T-helper 1 cell (primary cell): ENCODE measurements around the gene RCSD1.

Experiments used
- DNase-seq, 5 donors: peaks; one replicate each; pipeline ENCODE4 v3.0.0-alpha.2; 2012 to 2020

RCSD1 gene

GRCh38 chr1:167618789-167619188 lies 11.2 kb upstream of the RCSD1 start:
- no peak for DNase-seq

GRCh38 chr1:167620002-167620401 lies 10.0 kb upstream of the RCSD1 start:
- DNase-seq = no peak

GRCh38 chr1:167621780-167622313 lies 8.2 kb upstream of the RCSD1 start:
- no peak for DNase-seq

GRCh38 chr1:167623951-167624350 lies 6.1 kb upstream of the RCSD1 start:
- no peak for DNase-seq

- no peak for DNase-seq
These were observed 4.8 kb upstream of the RCSD1 start for GRCh38 chr1:167625040-167625823.

GRCh38 chr1:167627615-167627864 lies 2.5 kb upstream of the RCSD1 start:
- DNase-seq = peak in 1 of 5 donors; percentile 65

GRCh38 chr1:167627865-167628641 lies 2.0 kb upstream of the RCSD1 start:
- DNase-seq = peak; percentile 61 to 96 (median 67)

- peak in 1 of 5 donors; percentile 32 for DNase-seq
These were observed 1.1 kb upstream of the RCSD1 start for GRCh38 chr1:167628741-167629515.

- DNase-seq = peak in 1 of 5 donors; percentile 67
These were observed 745 bp downstream of the RCSD1 start for GRCh38 chr1:167630568-167631385.

GRCh38 chr1:167631386-167631935 lies 1.4 kb downstream of the RCSD1 start:
- DNase-seq = no peak

GRCh38 chr1:167631936-167632614 lies 2.0 kb downstream of the RCSD1 start:
- DNase-seq = peak in 1 of 5 donors; percentile 70

- no peak for DNase-seq
These were observed 3.4 kb downstream of the RCSD1 start for GRCh38 chr1:167633258-167633944.

GRCh38 chr1:167634435-167634834 lies 4.4 kb downstream of the RCSD1 start:
- no peak for DNase-seq

GRCh38 chr1:167635156-167635648 lies 5.2 kb downstream of the RCSD1 start:
- DNase-seq = no peak

- no peak for DNase-seq
These were observed 5.9 kb downstream of the RCSD1 start for GRCh38 chr1:167635941-167636340.

GRCh38 chr1:167638064-167638463 lies 8.0 kb downstream of the RCSD1 start:
- no peak for DNase-seq

- DNase-seq = no peak
These were observed 10.0 kb downstream of the RCSD1 start for GRCh38 chr1:167640051-167640450.

- DNase-seq = peak in 1 of 5 donors; percentile 68
These were observed 11.9 kb downstream of the RCSD1 start for GRCh38 chr1:167641786-167642500.

- no peak for DNase-seq
These were observed 12.4 kb downstream of the RCSD1 start for GRCh38 chr1:167642501-167642826.

GRCh38 chr1:167643441-167643840 lies 13.4 kb downstream of the RCSD1 start:
- no peak for DNase-seq
